Stimulated activated CD8-positive, alpha-beta memory T cell treated with anti-CD3 and anti-CD28 coated beads, Interleukin-2, amount 100 ng/mL, for 1 hour (primary cell): Measurements from ENCODE around the gene NPIPB2.
"Not testable (repeated sequence)": the region's sequence is repeated elsewhere in the genome, so short reads cannot be mapped to it uniquely, and the experiment has no call there.

ENCODE experiments used
- DNase-seq, 2 donors: peaks; one replicate each; pipeline ENCODE4 v3.0.0-alpha.2; 2020; ENCODE audit warnings: low read depth in 2 of 2

Gene NPIPB2

DNA sequence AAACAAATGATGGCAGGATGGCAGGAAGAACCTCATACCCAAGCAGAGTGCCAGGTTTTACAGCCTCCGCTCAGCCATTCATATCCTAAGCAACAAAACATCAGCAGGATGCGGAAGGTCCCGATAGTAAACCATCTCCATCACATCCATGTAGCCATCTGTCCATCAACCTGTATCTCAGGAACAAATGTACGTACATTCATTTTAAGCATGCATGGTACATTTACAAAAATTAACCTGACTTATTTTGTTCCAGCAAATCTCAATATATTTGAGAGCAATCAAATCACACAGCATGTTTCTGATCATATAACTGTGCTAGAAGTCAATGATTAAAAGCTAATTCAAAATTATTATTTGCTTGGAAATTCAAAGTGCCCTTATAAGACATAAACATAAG is at the start of gene NPIPB2:
TSS of gene NPIPB2 (minus strand) at position 101 of the 400 bp plus-strand sequence. CDS start at position 101, 0 bp downstream.
- not testable (repeated sequence) for DNase-seq

DNA sequence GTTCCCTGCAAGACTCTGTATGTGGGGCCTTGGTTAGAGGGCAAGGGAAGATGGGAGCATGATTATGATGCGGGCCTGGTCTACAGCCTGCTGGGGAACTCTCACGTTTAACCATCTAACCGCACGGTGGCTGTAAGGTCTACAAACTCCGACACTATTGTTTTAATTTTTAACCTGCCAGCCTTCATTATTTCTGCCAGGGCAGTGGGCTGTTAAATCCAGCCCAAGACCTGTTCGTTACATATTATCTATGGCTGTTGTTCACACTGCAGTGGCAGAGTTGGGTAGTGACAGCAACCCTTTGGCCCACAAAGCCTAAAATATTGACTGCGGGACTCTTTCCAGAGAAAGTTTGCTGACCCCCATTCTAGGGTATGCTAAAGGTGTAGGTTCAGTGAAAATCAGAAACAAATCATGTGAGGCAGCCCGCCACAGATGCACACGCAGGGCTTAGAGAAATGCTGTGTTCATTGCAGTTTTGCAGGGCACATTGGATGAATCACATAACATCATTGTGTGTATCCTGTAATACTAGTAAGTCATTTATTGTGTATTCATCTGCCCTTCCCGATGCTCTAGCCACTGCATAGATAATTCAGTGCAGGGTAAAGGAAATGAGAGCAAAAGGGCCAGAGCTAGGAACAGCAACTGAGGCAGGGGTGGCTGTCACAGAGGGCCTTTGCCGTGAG is 49.0 kb upstream of the NPIPB2 start:
- no peak for DNase-seq

DNA sequence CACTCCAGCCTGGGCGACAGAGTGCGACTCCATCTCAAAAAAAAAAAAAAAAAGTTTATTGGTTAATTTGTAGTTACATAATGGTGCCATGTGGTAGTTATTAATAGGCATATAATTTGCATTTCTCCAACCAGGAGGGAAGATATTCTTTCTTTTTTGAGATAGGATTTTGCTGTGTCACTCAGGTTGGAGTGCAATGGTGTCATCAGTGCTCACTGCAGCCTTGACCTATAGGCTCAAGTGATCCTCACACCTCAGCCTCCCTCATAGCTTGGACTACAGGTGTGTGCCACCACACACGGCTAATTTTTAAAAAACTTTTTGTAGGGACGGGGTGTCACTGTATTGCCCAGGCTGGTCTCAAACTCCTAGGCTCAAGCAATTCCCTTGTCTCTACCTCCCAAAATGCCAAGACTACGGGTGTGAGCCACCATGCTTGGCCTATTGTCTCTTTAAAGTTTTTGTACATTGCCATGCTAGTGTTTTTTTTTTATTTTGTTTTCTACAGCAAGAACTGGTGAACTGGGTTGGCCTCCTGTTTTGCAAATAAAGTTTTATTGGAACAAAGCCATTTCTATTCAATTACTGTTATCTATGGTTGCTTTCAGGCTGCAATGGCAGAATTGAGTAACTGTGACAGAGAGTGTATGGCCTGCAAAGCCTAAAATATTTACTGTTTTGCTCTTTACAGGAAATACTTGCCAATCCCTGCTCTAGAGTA is 46.6 kb upstream of the NPIPB2 start:
- DNase-seq, result no peak

DNA sequence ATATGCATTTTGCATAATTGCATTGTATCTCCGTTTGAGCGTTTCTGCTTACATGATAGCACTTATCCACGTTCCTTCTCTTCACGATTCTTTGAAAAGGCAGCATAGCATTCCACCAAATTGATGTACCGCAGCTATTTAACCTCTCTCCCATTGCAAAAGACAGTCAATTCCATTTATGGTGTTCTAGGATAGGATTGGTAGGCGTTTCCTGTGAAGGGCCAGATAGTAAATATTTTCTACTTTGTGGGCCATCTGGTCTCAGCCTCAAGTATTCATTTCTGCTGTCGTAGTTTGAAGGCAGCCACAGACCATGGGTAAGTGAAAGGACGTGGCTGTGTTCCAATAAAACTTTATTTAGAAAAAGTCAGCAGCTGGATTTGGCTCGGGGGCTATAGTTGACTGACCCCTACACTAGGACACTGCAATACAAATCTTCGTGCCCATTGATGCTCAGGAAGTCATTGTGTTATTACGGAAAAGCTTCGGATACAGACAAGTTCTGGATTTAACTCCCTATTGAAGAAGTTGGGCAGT is 44.7 kb upstream of the NPIPB2 start:
- no peak for DNase-seq

DNA sequence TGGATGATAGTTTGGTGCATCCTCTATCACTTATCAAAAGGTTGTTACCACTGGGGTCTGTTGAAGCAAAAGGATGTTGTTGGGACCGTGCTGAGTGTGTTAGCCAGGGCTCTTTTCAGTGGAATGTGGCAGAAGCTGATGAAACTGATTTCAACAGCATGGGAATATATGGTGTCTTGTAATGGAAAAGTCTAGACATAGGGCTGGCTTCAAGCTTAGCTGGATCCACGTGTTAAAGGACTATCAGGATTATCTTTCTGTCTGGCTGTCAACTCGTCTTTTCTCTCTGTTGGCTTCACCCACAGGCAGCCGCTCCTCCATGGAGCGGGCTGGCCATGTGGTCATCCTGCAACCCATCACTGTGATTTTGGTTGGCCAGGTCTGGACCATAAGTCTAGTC is 43.4 kb upstream of the NPIPB2 start:
- no peak for DNase-seq

DNA sequence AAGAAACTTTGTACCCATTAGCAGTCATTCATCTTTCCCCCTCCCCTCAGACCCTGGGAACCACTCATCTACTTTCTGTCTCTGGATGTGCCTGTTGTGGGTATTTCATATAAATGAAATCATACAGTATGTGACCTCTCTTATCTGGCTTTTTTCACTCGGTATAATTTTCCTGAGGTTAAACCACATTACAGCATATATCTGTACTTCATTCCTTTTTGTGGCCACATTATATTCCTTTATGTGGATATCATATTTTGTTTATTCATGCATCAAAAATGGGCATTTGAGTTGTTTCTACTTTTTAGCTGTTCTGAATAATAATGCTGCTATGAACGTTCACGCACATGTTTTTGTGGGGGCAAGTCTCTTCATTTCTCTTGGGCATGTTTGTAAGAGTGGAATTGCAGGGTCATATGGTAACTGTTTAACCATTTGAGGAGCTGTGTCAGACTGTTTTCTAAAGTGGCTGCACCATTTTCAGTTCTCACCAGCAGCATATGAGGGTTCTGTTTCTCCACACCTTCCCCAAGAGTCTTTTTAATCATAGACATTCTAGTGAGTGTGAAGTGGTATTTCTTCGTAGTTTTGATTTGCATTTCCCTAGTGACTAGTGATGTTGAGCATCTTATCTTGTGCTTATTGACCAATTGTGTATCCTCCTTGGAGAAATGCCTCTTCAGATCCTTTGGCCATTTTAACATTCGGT is 38.4 kb upstream of the NPIPB2 start:
- no peak for DNase-seq

DNA sequence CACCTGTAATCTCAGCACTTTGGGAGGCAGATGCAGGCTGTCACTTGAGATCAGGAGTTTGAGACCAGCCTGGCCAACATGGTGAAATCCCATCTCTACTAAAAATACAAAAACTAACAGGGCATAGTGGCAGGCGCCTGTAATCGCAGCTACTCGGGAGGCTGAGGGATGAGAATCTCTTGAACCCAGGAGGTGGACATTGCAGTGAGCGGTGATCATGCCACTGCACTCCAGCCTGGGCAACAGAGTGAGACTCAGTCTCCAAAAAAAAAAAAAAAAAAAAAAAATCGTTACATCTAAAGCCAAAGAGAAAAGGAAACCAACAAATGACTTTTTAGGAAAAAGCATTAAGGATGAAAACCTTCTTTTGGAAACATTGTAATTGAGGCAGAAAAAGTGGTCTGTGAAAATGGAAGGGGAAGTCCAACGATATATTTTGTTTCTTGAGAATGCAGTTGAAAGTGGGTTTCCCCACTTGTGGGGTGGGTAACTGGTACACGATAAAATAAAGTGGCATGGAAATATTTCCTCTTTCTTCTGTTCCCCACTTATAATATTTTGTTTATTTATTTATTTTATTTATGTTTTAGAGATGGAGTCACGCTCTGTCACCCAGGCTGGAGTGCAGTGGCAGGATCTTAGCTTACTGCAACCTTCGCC is 37.3 kb upstream of the NPIPB2 start:
- no peak for DNase-seq

DNA sequence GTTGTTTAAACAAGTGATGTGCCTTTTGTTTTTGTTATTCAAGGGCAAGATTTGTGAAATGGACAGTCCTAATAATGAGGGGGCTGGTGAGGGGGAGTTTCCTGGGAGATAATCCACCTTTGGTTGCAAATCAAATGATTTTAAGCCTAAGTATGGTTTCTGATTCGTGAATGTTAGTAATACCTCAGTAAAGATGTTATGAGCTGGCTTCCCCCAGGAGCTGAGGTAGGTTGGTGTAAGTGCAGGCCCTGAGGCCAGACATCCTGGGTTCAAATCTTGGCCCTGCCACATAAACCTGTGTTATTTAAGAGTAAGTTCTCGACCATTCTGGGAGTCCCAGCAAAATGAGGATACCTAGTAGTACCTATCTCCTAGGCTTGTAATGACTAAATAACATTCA is 36.2 kb upstream of the NPIPB2 start:
- no peak for DNase-seq

DNA sequence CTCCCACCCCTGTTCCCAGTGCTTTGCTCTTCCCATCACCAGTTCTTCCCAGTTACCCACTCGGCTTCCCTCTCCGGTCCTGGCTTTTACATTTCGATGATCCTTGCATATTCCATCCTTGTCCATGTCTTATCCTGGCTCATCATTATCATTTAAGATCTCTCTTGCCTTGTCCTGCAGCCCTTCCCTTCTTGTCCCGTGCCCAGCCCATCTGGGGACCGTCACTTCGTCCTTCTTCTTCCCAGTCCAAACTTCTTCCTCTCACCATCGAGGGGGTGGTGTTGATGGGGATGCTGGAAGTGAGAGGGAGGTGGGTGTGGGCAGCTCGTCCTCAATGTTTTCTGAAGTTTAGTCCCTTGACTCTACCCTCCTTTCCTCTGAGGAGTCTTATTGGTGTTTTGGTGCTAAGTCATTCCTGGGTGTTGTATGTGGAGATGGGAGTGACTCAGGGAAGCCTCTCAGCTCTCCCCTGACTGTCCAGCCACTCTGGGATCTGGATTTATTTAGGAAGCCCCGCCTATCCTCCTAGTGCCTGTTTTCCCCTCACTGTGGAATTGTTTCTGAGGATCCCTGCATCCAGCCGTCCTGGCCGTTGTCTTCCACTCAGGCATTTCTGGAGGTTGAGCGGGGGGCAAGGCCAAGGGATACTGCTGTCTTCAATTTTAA is 35.7 kb upstream of the NPIPB2 start:
- no peak for DNase-seq

DNA sequence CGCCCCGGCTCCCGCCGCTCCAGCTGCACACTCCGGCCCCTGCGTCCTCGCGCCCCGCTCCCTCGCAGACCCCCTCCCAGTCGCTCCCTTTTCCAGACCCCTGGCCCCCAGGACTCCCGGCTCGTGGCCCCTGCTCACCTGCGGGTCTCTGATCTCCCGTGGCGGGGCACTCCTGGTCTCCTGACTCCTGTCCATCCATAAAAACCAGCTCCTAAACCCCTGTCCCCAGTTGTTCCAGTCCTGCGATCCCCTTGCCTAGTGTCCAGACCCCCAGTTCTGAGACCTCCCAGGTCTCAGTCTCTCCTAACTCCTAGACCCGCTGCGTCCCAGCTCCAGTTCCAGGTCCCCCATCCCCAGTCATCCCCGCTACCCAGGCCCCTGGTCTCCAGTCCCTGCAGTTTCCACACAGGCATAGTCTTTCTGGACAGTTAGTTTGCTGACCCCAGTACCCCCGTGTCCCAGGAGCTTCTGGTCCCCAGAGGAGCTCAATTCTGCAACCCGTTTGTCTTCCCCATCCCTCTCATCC is 35.1 kb upstream of the NPIPB2 start:
- no peak for DNase-seq

DNA sequence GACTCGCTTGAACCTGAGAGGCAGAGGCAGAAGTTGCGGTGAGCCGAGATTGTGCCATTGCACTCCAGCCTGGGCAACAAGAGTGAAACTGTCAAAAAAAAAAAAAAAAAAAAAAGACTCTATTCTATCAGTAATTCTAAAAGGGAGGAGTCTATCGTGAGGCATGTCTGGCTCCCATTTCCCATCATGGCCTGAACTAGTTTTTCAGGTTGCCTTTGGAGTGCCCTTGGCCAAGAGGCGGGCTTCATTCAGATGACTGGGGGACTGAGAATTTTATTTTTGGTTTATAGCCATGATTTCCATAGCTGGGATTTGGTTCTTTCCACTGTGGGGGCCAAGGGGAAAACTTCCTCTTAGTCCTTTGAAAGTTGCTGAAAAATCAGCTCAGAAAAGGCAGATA is 31.2 kb upstream of the NPIPB2 start:
- DNase-seq, result no peak

DNA sequence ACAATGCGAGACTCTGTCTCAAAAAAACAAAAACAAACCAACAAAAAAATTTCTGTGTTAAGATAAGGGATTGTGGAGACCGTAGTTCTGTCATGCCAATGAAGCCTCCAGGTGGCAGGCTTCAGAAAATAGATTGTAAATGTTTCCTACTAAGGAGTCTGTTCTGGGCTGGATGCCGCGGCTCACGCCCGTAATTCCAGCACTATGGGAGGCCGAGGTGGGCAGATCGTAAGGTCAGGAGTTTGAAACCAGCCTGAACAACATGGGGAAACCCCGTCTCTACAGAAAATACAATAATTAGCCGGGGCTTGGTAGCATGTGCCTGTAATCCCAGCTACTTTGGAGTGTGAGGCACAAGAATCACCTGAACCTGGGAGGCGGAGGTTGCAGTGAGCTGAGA is 30.3 kb upstream of the NPIPB2 start:
- DNase-seq, result no peak

DNA sequence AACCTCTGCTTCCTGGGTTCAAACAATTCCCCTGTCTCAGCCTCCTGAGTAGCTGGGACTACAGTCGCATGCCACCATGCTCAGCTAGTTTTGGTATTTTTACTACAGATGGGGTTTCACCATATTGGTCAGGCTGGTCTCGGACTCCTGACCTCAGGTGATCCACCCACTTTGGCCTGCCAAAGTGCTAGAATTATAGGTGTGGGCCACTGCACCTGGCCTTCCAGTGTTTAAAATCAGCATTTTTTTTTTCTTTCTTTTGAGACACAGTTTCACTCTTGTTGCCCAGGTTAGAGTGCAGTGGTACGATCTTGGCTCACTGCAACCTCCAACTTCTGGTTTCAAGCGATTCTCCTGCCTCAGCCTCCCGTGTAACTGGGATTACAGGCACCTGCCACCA is 28.4 kb upstream of the NPIPB2 start:
- not testable (repeated sequence) for DNase-seq

DNA sequence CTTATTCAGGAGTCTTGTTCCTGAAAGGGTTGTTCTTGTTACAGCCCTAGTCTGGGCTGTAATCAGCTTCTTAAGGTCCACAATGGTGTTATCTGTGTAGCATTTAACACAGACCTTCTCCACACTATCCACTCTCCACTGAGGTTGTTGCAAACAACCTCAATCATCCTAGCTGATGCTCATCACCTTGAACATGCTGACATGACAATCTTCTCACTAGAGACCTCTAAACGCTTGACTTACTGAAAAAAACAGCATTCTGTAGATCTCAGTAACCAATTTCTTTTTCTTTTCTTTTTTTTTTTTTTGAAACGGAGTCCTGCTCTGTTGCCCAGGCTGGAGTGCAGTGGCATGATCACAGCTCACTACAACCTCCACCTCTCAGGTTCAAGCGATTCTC is 26.7 kb upstream of the NPIPB2 start:
- no peak for DNase-seq

DNA sequence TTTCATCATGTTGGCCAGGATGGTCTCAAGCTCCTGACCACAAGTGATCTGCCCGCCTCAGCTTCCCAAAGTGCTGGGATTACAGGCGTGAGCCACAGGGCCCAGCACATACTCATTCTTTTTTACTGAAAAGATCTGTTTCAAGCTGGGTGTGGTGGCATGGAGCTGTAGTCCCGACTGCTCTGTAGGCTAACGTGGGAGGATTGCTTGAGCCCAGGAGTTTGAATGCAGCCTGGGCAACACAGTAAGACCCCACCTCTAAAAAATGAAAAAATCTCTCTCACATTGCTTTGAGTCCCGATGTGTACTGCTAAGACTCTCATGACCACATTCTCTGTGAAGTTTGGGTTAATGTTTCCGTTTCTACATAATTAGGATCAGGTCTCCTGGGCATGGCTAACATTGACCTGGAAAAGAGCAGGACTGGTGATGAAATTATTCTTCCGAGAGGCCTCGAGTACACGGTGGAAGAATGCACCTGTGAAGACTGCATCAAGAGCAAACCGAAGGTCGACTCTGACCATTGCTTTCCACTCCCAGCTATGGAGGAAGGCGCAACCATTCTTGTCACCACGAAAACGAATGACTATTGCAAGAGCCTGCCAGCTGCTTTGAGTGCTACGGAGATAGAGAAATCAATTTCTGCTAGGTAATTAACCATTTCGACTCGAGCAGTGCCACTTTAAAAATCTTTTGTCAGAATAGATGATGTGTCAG is 25.5 kb upstream of the NPIPB2 start:
- DNase-seq, result no peak

DNA sequence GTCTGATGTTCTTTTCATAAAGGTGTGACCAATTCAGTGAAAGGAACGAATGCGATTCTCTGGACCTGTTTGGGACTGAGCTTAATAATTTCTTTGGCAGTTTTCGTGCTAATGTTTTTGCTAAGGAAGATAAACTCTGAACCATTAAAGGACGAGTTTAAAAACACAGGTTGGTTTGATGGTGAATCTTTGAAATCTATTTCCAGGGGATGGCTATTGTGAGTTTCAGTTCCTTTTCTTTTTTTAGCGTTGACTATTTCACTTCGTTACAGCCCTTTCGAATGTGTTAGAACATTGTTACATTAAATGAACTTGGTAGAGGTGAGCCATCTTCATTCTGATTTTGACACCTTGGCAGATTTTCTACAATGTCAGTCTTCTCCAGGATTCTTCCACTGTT is 24.3 kb upstream of the NPIPB2 start:
- no peak for DNase-seq

DNA sequence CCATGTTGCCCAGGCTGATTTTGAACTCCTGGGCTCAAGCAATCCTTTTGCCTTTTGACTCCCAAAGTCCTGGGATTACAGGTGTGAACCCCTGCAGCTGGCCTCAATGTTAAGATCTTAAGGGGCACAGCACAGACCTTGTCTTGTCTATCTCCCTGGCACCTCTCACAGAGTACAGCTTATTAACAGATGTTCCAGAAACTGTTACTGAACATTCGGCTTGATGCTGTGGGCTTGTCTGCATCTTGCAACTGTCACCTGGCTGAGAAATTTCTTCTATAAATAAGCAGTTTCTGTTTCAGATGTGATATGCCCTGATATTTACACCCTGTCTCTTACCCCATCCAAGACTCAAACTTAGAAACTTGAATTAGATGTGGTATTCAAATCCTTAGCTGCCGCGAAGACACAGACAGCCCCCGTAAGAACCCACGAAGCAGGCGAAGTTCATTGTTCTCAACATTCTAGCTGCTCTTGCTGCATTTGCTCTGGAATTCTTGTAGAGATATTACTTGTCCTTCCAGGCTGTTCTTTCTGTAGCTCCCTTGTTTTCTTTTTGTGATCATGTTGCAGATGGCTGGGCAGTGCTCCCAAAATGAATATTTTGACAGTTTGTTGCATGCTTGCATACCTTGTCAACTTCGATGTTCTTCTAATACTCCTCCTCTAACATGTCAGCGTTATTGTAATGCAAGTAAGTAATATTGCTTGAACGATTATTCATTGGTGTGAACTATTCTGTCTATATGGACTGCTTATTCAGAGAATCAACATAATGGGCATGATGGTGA is 23.1 kb upstream of the NPIPB2 start, which contains the start of gene TNFRSF17:
TSS of gene TNFRSF17 (plus strand) at position 450 of the 791 bp plus-strand sequence. CDS start at position 565, 115 bp downstream.
- no peak for DNase-seq

DNA sequence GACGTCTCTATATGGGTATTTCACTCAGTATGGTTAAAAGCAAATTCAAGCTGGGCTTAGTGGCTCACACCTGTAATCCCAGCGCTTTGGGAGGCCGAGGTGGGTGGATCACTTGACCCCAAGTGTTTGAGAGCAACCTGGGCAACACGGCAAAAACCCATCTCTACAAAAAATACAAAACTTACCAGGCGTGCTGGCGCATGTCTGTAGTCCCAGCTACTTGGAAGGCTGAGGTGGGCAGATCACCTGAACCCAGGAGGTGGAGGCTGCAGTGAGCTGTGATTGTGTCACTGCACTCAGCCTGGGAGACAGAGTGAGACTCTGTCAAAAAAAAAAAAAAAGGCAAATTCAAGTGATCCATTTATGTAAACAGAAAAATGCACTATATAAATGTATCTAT is 21.9 kb upstream of the NPIPB2 start:
- no peak for DNase-seq

DNA sequence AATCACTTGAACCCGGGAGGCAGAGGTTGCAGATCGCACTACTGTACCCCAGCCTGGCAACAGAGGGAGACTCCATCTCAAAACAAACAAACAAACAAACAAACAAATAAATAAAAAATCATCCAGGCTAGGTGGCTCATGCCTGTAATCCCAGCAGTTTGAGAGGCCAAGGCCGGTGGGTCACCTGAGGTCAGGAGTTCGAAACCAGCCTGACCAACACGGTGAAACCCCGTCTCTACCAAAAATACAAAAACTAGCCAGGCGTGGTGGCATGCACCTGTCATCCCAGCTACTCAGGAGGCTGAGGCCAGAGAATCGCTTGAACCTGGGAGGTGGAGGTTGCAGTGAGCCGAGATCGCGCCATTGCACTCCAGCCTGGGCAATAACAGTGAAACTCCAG is 21.1 kb upstream of the NPIPB2 start:
- not testable (repeated sequence) for DNase-seq

DNA sequence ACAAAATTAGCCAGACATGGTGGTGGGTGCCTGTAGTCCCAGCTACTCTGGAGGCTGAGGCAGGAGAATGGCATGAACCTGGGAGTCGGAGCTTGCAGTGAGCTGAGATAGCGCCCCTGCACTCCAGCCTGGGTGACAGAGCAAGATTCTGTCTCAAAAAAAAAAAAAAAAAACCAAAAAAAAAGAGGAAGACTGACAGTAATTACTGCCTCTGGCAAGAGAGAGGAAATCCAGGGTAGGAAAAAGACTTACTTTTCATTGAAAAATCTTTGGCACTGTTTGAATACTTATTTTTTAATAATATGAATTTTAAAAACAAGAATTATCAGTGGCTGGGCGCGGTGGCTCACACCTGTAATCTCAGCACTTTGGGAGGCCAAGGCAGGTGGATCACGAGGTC is 20.6 kb upstream of the NPIPB2 start:
- DNase-seq, result not testable (repeated sequence)
